K562 (cell line): ENCODE measurements around the gene NTPCR. TPM values are rescaled to one million over a fixed set of nuclear protein-coding genes. Genes with fewer than 3 reads are reported as not detected.

Experiments
- ATF1 ChIP-seq, 2 experiments: fragments of 450-650 bp in 1 of 2; IDR thresholded peaks; 2 replicates each; pipeline ENCODE4 v1.6.1; 2016; ENCODE audit warnings: missing compliant biosample characterization in 1 of 2, missing genetic modification characterization in 1 of 2
- CCNT2 ChIP-seq: IDR thresholded peaks from 2 replicates; pipeline ENCODE4 v1.6.1; 2011; ENCODE audit warnings: borderline replicate concordance, low read depth, mild to moderate bottlenecking, moderate library complexity, mixed read lengths, low read length; ENCODE audit not compliant: insufficient read length; ENCODE audit errors: extremely low read depth
- NBN ChIP-seq: fragments of 450-650 bp; IDR thresholded peaks from 2 replicates; pipeline ENCODE4 v1.6.1; 2016; ENCODE audit warnings: low read depth, mild to moderate bottlenecking
- NCOA1 ChIP-seq: fragments of 450-650 bp; IDR thresholded peaks from 2 replicates; pipeline ENCODE4 v1.6.1; 2016; ENCODE audit warnings: low read depth
- NR3C1 ChIP-seq: sonication (generic); formaldehyde crosslinking; IDR thresholded peaks from 2 replicates; pipeline ENCODE4 v1.8.1; 2022; ENCODE audit warnings: missing genetic modification reagents
- PPARD ChIP-seq: fragments of 250-450 bp; sonication (Bioruptor Pico); IDR thresholded peaks from 2 replicates; pipeline ENCODE4 v1.8.0; 2022; ENCODE audit warnings: inconsistent platforms, mild to moderate bottlenecking, moderate library complexity
- RBM34 ChIP-seq: fragments of 200-400 bp; formaldehyde crosslinking; IDR thresholded peaks from 2 replicates; pipeline ENCODE4 v1.6.1; 2018; ENCODE audit warnings: low read length, borderline replicate concordance; ENCODE audit not compliant: insufficient read depth
- SREBF2 ChIP-seq: sonication (generic); formaldehyde crosslinking; IDR thresholded peaks from 2 replicates; pipeline ENCODE4 v1.4.0; 2020; ENCODE audit warnings: mild to moderate bottlenecking, missing genetic modification reagents
- TARDBP ChIP-seq: fragments of 450-650 bp; IDR thresholded peaks from 2 replicates; pipeline ENCODE4 v1.6.1; 2016
- ZNF12 ChIP-seq: sonication (generic); formaldehyde crosslinking; IDR thresholded peaks from 2 replicates; pipeline ENCODE4 v1.4.0; 2020; ENCODE audit warnings: mild to moderate bottlenecking, missing genetic modification reagents
- ZNF830 ChIP-seq: fragments of 250-450 bp; sonication (Bioruptor Pico); IDR thresholded peaks from 2 replicates; pipeline ENCODE4 v1.5.0; 2021; ENCODE audit warnings: mild to moderate bottlenecking
- ZSCAN29 ChIP-seq: fragments of 450-650 bp; IDR thresholded peaks from 2 replicates; pipeline ENCODE4 v1.6.1; 2017
- polyA plus RNA-seq, 8 experiments: library from polyadenylated mRNA; depleted of rRNA in 4 of 8; stranded (reverse) in 5 of 8; unstranded in 3 of 8; fragments of >200 nt; fragmentation: Nextera tagmentation in 2 of 8; fragmentation: Illumina TruSeq in 1 of 8; extraction: Ambion mirVana in 2 of 8; extraction: Trizol in 1 of 8; gene quantifications; 2 replicates each; pipeline versions ENCODE4 v1.2.1 to v1.2.3, GENCODE V29; 2011 to 2014; ENCODE audit warnings: inconsistent platforms in 1 of 8, missing spikeins in 1 of 8
- total RNA-seq, 7 experiments: library from RNA; depleted of rRNA in 6 of 7; stranded (reverse); fragments of >200 nt in 6 of 7; fragmentation: Illumina TruSeq in 2 of 7; extraction: Trizol in 2 of 7; gene quantifications; 2 replicates each; pipeline versions ENCODE4 v1.2.1 to v1.2.3, GENCODE V29; 2011 to 2021; ENCODE audit warnings: low replicate concordance in 1 of 7
- TF ChIP-seq, protein P1 (sequence below): sonication (generic); formaldehyde crosslinking; IDR thresholded peaks from 2 replicates; pipeline ENCODE4 v1.4.0; 2020; ENCODE audit warnings: mild to moderate bottlenecking, missing genetic modification reagents
- TF ChIP-seq, protein P2 (sequence below): sonication (generic); formaldehyde crosslinking; IDR thresholded peaks from 2 replicates; pipeline ENCODE4 v1.8.1; 2023; ENCODE audit warnings: mild to moderate bottlenecking, missing genetic modification reagents
- TF ChIP-seq, protein P3 (sequence below): fragments of 450-650 bp; formaldehyde crosslinking; IDR thresholded peaks from 2 replicates; pipeline ENCODE4 v1.4.0; 2020; ENCODE audit warnings: mild to moderate bottlenecking, moderate library complexity
- TF ChIP-seq, protein P4 (sequence below): fragments of 200-400 bp; formaldehyde crosslinking; IDR thresholded peaks from 2 replicates; pipeline ENCODE4 v1.6.1; 2017; ENCODE audit warnings: mild to moderate bottlenecking, low read depth, low read length, moderate library complexity
- TF ChIP-seq, protein P5 (sequence below): fragments of 250-450 bp; sonication (Bioruptor Pico); IDR thresholded peaks from 2 replicates; pipeline ENCODE4 v1.4.0; 2020; ENCODE audit warnings: mild to moderate bottlenecking, moderate library complexity

The NTPCR gene
- total and polyA plus RNA-seq, 9 of the 15 experiments (the other 6 are each of a cell fraction or from before 2014, with no cell fraction given) = 19.3 to 105 (median 48.8) TPM

DNA sequence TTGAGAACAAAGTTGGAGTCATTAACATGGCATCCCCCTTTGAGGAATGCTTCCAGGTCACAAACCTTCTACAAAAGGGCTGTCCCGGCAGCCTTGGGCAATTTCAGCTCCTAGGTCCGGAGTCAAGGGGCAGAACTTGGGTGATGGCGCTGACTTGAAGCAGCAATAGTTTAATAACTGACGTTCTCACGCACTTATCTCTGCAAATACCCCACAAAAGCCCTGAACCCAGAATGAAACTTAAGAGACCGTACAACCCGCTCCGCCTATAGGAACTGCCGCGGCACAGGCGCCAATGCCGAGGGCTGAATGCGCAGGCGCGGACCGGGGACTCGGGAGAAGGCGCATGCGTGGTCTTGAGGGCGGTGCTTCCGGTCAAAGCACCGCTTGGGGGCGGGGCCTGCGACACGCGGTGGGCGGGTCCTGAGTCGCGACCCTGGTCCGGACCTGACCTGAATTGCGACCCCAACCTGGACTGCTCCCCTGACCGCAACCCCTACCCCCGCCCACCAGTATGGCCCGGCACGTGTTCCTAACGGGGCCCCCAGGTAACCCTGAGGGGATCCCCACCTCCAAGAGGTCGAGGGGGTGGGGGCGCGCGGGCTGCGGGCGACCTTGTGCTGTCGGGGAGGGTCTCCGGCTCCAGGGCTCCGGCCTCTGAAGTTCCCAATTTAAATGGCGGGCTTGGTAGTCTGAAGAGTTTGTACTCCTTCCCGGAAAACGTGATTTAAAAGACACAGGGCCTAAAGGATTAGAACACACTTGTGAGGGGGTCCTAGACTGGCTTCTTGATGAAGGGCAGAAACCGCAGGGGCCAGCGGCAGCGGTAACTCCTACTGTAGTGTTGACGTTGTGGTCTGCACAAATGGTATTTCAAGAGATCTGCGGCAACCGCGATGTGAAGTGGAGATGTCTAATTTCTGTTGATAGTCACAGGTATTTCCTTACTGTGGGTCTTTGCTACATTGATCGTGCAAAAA is at the start of gene NTPCR (continued):
- TF ChIP-seq, protein P1, sequence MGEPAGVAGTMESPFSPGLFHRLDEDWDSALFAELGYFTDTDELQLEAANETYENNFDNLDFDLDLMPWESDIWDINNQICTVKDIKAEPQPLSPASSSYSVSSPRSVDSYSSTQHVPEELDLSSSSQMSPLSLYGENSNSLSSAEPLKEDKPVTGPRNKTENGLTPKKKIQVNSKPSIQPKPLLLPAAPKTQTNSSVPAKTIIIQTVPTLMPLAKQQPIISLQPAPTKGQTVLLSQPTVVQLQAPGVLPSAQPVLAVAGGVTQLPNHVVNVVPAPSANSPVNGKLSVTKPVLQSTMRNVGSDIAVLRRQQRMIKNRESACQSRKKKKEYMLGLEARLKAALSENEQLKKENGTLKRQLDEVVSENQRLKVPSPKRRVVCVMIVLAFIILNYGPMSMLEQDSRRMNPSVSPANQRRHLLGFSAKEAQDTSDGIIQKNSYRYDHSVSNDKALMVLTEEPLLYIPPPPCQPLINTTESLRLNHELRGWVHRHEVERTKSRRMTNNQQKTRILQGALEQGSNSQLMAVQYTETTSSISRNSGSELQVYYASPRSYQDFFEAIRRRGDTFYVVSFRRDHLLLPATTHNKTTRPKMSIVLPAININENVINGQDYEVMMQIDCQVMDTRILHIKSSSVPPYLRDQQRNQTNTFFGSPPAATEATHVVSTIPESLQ (CRISPR knock-in tag) = no peak
- TF ChIP-seq, protein P2, sequence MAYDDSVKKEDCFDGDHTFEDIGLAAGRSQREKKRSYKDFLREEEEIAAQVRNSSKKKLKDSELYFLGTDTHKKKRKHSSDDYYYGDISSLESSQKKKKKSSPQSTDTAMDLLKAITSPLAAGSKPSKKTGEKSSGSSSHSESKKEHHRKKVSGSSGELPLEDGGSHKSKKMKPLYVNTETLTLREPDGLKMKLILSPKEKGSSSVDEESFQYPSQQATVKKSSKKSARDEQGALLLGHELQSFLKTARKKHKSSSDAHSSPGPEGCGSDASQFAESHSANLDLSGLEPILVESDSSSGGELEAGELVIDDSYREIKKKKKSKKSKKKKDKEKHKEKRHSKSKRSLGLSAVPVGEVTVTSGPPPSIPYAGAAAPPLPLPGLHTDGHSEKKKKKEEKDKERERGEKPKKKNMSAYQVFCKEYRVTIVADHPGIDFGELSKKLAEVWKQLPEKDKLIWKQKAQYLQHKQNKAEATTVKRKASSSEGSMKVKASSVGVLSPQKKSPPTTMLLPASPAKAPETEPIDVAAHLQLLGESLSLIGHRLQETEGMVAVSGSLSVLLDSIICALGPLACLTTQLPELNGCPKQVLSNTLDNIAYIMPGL (CRISPR knock-in tag) = no peak; the same call in 1 of the 2 replicates
- TF ChIP-seq NCOA1 = no peak
- TF ChIP-seq ZNF12 (CRISPR knock-in tag) = no peak
- no peak for TF ChIP-seq TARDBP
- TF ChIP-seq CCNT2 = no peak
- TF ChIP-seq PPARD (CRISPR knock-in tag) = no peak
- TF ChIP-seq ZNF830 = no peak
- no peak for TF ChIP-seq RBM34
- TF ChIP-seq NR3C1 = no peak
- 0 out of 2 replicates have a peak, but pooled peaks have one; percentile 11 for TF ChIP-seq NBN
- no peak for TF ChIP-seq ATF1 (CRISPR knock-in tag; IDR thresholded peaks at IDR 0.05)
- TF ChIP-seq ATF1 (tag; IDR thresholded peaks at IDR 0.05) = peak; percentile 47; the same call in 1 of the 2 replicates
- no peak for TF ChIP-seq ZSCAN29
- TF ChIP-seq, protein P3, sequence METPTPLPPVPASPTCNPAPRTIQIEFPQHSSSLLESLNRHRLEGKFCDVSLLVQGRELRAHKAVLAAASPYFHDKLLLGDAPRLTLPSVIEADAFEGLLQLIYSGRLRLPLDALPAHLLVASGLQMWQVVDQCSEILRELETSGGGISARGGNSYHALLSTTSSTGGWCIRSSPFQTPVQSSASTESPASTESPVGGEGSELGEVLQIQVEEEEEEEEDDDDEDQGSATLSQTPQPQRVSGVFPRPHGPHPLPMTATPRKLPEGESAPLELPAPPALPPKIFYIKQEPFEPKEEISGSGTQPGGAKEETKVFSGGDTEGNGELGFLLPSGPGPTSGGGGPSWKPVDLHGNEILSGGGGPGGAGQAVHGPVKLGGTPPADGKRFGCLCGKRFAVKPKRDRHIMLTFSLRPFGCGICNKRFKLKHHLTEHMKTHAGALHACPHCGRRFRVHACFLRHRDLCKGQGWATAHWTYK (CRISPR knock-in tag) = 0 out of 2 replicates have a peak, but pooled peaks have one; percentile 15
- TF ChIP-seq SREBF2 = no peak
- TF ChIP-seq, protein P4, sequence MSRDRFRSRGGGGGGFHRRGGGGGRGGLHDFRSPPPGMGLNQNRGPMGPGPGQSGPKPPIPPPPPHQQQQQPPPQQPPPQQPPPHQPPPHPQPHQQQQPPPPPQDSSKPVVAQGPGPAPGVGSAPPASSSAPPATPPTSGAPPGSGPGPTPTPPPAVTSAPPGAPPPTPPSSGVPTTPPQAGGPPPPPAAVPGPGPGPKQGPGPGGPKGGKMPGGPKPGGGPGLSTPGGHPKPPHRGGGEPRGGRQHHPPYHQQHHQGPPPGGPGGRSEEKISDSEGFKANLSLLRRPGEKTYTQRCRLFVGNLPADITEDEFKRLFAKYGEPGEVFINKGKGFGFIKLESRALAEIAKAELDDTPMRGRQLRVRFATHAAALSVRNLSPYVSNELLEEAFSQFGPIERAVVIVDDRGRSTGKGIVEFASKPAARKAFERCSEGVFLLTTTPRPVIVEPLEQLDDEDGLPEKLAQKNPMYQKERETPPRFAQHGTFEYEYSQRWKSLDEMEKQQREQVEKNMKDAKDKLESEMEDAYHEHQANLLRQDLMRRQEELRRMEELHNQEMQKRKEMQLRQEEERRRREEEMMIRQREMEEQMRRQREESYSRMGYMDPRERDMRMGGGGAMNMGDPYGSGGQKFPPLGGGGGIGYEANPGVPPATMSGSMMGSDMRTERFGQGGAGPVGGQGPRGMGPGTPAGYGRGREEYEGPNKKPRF = no peak
- TF ChIP-seq, protein P5, sequence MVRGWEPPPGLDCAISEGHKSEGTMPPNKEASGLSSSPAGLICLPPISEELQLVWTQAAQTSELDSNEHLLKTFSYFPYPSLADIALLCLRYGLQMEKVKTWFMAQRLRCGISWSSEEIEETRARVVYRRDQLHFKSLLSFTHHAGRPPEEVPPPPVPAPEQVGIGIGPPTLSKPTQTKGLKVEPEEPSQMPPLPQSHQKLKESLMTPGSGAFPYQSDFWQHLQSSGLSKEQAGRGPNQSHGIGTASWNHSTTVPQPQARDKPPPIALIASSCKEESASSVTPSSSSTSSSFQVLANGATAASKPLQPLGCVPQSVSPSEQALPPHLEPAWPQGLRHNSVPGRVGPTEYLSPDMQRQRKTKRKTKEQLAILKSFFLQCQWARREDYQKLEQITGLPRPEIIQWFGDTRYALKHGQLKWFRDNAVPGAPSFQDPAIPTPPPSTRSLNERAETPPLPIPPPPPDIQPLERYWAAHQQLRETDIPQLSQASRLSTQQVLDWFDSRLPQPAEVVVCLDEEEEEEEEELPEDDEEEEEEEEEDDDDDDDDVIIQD (CRISPR knock-in tag) = no peak
